PC-3 (cell line): Measurements from ENCODE around the gene PAFAH1B2.

Experiments
- CTCF ChIP-seq: fragments of 300-600 bp; sonication (generic); conservative IDR thresholded peaks from 2 replicates; pipeline ENCODE4 v1.5.1; 2017; ENCODE audit warnings: antibody characterized with exemption, low read depth, mild to moderate bottlenecking, low read length
- EZH2 ChIP-seq: fragments of 300-600 bp; sonication (generic); IDR thresholded peaks from one replicate; pipeline ENCODE4 v1.6.1; 2017; ENCODE audit warnings: antibody characterized with exemption, mild to moderate bottlenecking, low read length; ENCODE audit not compliant: unreplicated experiment
- EZH2phosphoT487 ChIP-seq: fragments of 300-600 bp; sonication (generic); IDR thresholded peaks from 2 replicates; pipeline ENCODE4 v1.6.1; 2018; ENCODE audit warnings: mild to moderate bottlenecking, antibody characterized with exemption, low read length, borderline replicate concordance

DNA sequence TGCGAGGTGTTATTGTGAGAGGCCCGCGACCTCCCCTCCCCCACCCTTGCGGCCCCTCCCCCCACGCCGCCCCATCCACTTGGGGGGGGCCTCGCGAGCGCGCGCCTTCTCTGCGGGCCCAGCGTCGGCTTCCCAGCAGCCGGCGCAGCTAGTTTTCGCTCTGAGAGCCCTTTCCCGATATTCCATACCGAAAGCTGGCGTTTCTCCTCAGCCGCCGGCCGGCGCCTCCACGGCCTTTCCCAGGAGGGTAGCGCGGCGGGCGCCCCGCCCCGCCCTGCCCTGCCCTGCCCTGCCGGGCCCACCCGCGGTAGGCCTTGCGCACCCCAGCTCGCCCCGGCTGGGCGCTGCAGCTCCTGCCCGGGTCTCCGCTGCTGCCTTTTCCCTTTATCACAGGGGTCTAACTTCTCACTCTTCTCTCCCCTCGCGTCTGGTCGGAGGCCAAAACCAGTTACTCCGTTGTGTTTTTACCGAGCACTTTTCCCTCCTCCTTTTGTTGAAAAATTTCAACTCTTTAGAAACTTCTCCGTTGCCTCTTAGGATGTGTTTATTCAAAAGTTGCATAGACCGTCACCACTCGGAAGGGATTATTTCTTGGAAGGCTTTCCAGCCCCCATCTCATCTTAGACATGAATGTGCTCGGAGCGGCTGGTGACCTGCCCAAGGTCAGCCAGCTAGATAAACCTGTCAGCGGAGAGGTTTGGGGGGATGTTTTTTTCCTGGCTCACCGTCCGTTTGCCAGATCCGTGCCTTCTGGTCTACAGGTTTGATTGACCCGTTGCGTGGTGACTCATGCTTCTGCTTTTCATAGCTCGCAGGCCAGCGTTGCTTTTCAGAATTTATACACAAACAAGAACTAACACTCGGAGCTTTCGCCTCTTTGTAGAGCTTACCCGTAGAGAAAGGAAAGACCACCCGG is 648 bp downstream of the PAFAH1B2 start:
- TF ChIP-seq EZH2phosphoT487: no peak
- no peak for TF ChIP-seq CTCF
- no peak for TF ChIP-seq EZH2
